T-cell (primary cell): Measurements from ENCODE around the gene CYP2A6. TPM values are rescaled to one million over a fixed set of nuclear protein-coding genes. Genes with fewer than 3 reads are reported as not detected.
A peak's percentile ranks its signal among the peaks of the same experiment; 100 is the strongest.
"Not testable (repeated sequence)": the region's sequence is repeated elsewhere in the genome, so short reads cannot be mapped to it uniquely, and the experiment has no call there.

Experiments used
- ATAC-seq, 4 experiments: fragments of 200-7000 bp in 3 of 4; fragments of 150-1000 bp in 1 of 4; cut with Tn5 transposase; replicated peaks in 1 of 4; 1 replicate in 3 of 4; 2 replicates in 1 of 4; pipeline ENCODE4 v1.10.0; 2021; ENCODE audit warnings: moderate library complexity in 3 of 4, mild to moderate bottlenecking in 2 of 4, moderate number of reproducible peaks in 1 of 4
- CTCF ChIA-PET, 2 donors: fragments of 300-600 bp; sonication (Branson Sonifier 250); formaldehyde crosslinking; loops; one replicate each; lab custom pipeline; 2022; ENCODE audit warnings: antibody characterized with exemption in 2 of 2; lab: Charles Lee
- POLR2A ChIA-PET, 2 donors: fragments of 300-600 bp; sonication (Branson Sonifier 250); formaldehyde crosslinking; loops; one replicate each; lab custom pipeline; 2022; ENCODE audit warnings: antibody characterized with exemption in 2 of 2; lab: Charles Lee
- DNase-seq, 35 experiments: peaks; one replicate each; pipeline versions ENCODE4 v3.0.0 to v3.0.0-alpha.2; 2013 to 2023
- H3K27ac ChIP-seq: one replicate; pipeline ENCODE4 v1.5.1; 2013; ENCODE audit warnings: low read length
- H3K27me3 ChIP-seq, 2 experiments: replicated peaks in 1 of 2; 1 replicate in 1 of 2; 2 replicates in 1 of 2; pipeline versions ENCODE4 v1.6.1 to v1.7.0; 2013; ENCODE audit warnings: low read length in 1 of 2, mixed read lengths in 1 of 2; ENCODE audit not compliant: control insufficient read depth in 2 of 2, insufficient read depth in 2 of 2; ENCODE audit errors: extremely low read depth in 1 of 2
- H3K36me3 ChIP-seq, 2 donors: 1 replicate in 1 of 2; 2 replicates in 1 of 2; pipeline versions ENCODE4 v1.6.1 to v1.7.0; 2013; ENCODE audit warnings: low read length in 1 of 2; ENCODE audit not compliant: control insufficient read depth in 2 of 2, insufficient read depth in 1 of 2; ENCODE audit errors: extremely low read depth in 1 of 2
- H3K4me1 ChIP-seq, 2 experiments: 1 replicate in 1 of 2; 2 replicates in 1 of 2; pipeline versions ENCODE4 v1.6.1 to v1.7.0; 2013; ENCODE audit warnings: low read length in 2 of 2, mixed read lengths in 1 of 2; ENCODE audit not compliant: insufficient read depth in 2 of 2, control insufficient read depth in 1 of 2; ENCODE audit errors: extremely low read depth in 1 of 2
- H3K4me3 ChIP-seq, 2 donors: 1 replicate in 1 of 2; 2 replicates in 1 of 2; pipeline versions ENCODE4 v1.5.1 to v1.7.0; 2013; ENCODE audit warnings: mild to moderate bottlenecking in 2 of 2, low read length in 1 of 2, moderate library complexity in 1 of 2; ENCODE audit not compliant: control insufficient read depth in 1 of 2; ENCODE audit errors: extremely low read depth in 1 of 2
- H3K9me3 ChIP-seq: 2 replicates; pipeline ENCODE4 v1.7.0; 2013
- H3K27ac Mint-ChIP-seq, 2 donors: one replicate each; pipeline ENCODE4 v1.8.0; 2020 to 2021; ENCODE audit warnings: mild to moderate bottlenecking in 2 of 2, mixed read lengths in 2 of 2
- H3K27me3 Mint-ChIP-seq, 2 donors: one replicate each; pipeline ENCODE4 v1.8.0; 2021 to 2022; ENCODE audit warnings: mixed read lengths in 2 of 2
- H3K36me3 Mint-ChIP-seq: one replicate; pipeline ENCODE4 v1.8.0; 2021; ENCODE audit warnings: mixed read lengths
- H3K4me1 Mint-ChIP-seq, 3 donors: one replicate each; pipeline ENCODE4 v1.8.0; 2020 to 2022; ENCODE audit warnings: mixed read lengths in 3 of 3, mild to moderate bottlenecking in 1 of 3
- H3K4me3 Mint-ChIP-seq, 3 donors: one replicate each; pipeline ENCODE4 v1.8.0; 2020 to 2022; ENCODE audit warnings: mild to moderate bottlenecking in 3 of 3, mixed read lengths in 3 of 3, moderate library complexity in 3 of 3
- H3K9me3 Mint-ChIP-seq, 3 donors: one replicate each; pipeline ENCODE4 v1.8.0; 2020 to 2022; ENCODE audit warnings: mixed read lengths in 3 of 3
- WGBS: methylation state at CpG from one replicate; pipeline ENCODE4 v1.1.5; 2013; ENCODE audit warnings: missing lambda C conversion rate; ENCODE audit not compliant: insufficient coverage; 5-methylcytosine and 5-hydroxymethylcytosine counted together
- total RNA-seq, 35 experiments: library from RNA in 6 of 35; stranded (reverse) in 6 of 35; fragments of 120-200 nt in 1 of 35; gene quantifications; one replicate each; pipeline versions ENCODE4 v1.2.1 to v1.2.4 and lab custom pipeline; 2013 to 2026

Gene CYP2A6
- total RNA-seq, 5 donors from 2014 or later (not counting 1 experiment from before 2014, with no cell fraction given), result 0.59 to 1.1 (median 0.66) TPM; not detected in 2

DNA sequence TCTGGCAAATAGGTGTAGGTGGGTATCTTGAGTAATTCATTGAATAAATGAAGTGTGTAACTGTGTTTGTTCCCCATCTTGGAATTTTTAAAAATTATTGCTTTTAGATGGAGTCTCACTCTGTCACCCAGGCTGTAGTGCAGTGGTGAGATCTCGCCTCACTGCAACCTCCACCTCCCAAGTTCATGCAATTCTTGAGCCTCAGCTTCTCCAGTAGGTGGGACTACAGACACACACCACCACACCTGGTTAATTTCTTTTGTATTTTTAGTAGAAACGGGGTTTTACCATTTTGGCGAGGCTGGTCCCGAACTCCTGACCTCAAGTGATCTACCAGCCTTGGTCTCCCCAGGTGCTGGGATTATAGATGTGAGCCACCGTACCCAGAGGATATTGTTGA is 7.9 kb upstream of the CYP2A6 start:
- no peak overlapping the region for H3K4me3 Mint-ChIP-seq
- H3K4me1 ChIP-seq, result no peaks in the 10 kb centered on the region
- no peak overlapping the region for H3K27ac ChIP-seq
- no peaks in the 10 kb centered on the region for H3K36me3 Mint-ChIP-seq
- ChIA-PET POLR2A (no interaction called here), CTCF (no interaction called here)
- no peaks in the 10 kb centered on the region for H3K36me3 ChIP-seq
- DNase-seq, result no peak
- no peaks in the 10 kb centered on the region for H3K9me3 Mint-ChIP-seq
- WGBS, result 100% methylated on average over 2 of the region's 5 CpGs
- H3K9me3 ChIP-seq, result no peaks in the 10 kb centered on the region
- peaks cover 0 to 4% of the 10 kb centered on the region in 2 experiments for H3K27me3 ChIP-seq
- H3K4me3 ChIP-seq, result no peak overlapping the region
- H3K27ac Mint-ChIP-seq, result no peak overlapping the region
- ATAC-seq, result no peak
- peaks cover 2 to 3% of the 10 kb centered on the region in 2 donors for H3K27me3 Mint-ChIP-seq
- H3K4me1 Mint-ChIP-seq, result no peaks in the 10 kb centered on the region

DNA sequence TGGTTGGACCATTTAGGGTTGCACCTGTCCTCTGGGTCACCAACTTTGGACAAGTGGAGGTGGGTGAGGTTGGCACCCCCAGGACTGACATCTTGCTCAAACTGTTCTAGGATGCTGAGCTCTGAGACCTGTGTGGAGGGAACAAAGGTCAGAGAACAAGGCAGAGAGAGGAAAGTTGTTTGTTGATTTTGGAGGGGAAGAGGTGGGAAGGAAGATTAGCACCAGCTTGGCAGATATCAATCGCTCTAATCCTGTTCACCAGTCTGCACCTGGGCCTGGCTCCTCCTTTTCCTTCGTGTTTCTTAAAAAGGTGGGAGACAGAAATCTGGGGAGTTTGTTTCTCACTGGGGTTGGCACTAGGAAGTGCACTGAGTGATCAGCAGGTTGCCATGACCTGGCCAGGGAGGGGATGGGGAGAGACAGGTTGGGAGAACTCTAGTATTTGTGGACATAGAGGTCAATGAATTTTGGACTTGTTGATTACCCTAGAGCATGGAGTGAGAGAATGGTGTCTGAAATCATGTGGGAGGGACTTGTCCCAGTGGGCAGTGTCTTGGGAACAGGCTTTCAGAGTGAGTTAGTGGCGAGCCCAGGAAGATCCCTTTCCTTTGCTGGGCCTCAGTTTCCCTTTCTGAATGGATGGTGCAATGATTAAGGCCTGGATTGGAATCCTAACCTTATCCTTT is 2.4 kb upstream of the CYP2A6 start:
- 90% methylated on average over 2 of the region's 3 CpGs for WGBS

DNA sequence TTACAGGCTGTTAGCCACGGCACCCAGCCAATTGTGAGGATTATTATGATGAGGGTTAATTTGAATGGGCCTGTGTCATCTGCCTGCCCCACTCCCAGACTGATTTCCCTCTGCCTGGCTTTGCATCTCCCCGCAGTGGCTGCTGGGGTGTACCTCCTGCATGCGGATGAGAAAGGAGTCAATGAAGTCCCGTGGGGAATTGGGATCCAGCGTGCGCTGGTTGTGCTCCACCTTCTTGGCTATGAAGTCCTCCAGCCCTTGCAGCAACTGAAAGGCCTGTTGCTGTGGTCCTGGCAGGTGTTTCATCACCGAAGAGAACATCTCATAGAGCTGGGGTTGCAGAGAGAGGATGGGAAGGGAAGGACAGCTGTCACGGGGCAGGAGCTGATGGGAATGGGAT is 3.5 kb downstream of the CYP2A6 start:
- Histone ChIP-seq H3K27me3 (peaks cover 0 to 29% of the 10 kb centered on the region in 2 experiments), H3K4me1 (peaks cover 0 to 24% of the 10 kb centered on the region in 2 experiments)
- POLR2A ChIA-PET, H3K27ac Mint-ChIP-seq, H3K4me3 ChIP-seq, H3K36me3 Mint-ChIP-seq, H3K9me3 Mint-ChIP-seq, DNase-seq, H3K36me3 ChIP-seq, ATAC-seq, CTCF ChIA-PET, H3K9me3 ChIP-seq, H3K27ac ChIP-seq: not testable (repeated sequence)
- Mint-ChIP-seq H3K4me3 (peak overlapping the region in 1 of 3 donors; percentile 57), H3K4me1 (peaks cover 42 to 48% (median 43%) of the 10 kb centered on the region in 3 donors), H3K27me3 (peaks cover 23 to 32% of the 10 kb centered on the region in 2 donors)
- WGBS, result 89% methylated on average over 5 of the region's 8 CpGs

More for the DNA sequence above, 2.4 kb upstream of the CYP2A6 start:
- POLR2A ChIA-PET, H3K27ac ChIP-seq, H3K36me3 ChIP-seq, H3K27ac Mint-ChIP-seq, ATAC-seq, H3K4me3 ChIP-seq, H3K9me3 ChIP-seq, CTCF ChIA-PET, H3K4me1 ChIP-seq, DNase-seq, H3K9me3 Mint-ChIP-seq, H3K36me3 Mint-ChIP-seq, H3K4me3 Mint-ChIP-seq: not testable (repeated sequence)
- Mint-ChIP-seq H3K4me1 (peaks cover 16 to 18% (median 16%) of the 10 kb centered on the region in 3 donors), H3K27me3 (peaks cover 19 to 23% of the 10 kb centered on the region in 2 donors)
- H3K27me3 ChIP-seq, result peaks cover 0 to 29% of the 10 kb centered on the region in 2 experiments

DNA sequence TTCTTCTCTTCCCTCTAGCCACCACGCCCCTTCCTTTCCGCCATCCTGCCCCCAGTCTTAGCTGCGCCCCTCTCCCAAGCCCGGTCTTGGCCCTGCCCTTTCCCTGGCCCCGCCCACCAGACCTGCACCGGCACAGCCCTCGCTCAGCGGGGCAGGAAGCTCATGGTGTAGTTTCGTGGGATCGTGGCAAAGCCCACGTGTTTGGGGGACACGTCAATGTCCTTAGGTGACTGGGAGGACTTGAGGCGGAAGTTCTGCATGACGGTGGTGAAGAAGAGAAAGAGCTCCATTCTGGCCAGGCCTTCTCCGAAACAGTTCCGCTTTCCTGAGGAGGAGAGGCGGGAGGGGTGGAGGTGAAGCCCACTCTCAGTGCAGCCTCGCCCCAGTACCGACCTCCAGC is 6.6 kb downstream of the CYP2A6 start:
- not testable (repeated sequence) for H3K9me3 Mint-ChIP-seq, H3K36me3 Mint-ChIP-seq, H3K36me3 ChIP-seq, H3K9me3 ChIP-seq, H3K27me3 ChIP-seq
- peak overlapping the region; percentile 66 to 78 (median 75) for H3K4me3 Mint-ChIP-seq
- POLR2A ChIA-PET, result interaction anchor here in 1 of 2 donors (0.6 kb wide), 2 partner anchors 37 to 226 kb away, joined by 3 read pairs; no protein-coding TSS in a partner anchor
- no CpG with 5 or more reads among the region's 19 CpGs for WGBS
- peaks cover 8 to 15% of the 10 kb centered on the region in 2 donors for H3K27me3 Mint-ChIP-seq
- DNase-seq, result peak; percentile 57 to 92 (median 78)
- Histone ChIP-seq H3K27ac (peak overlapping the region; percentile 74), H3K4me3 (peak overlapping the region in 1 of 2 donors; percentile 12), H3K4me1 (peaks cover 0 to 21% of the 10 kb centered on the region in 2 experiments)
- CTCF ChIA-PET, result interaction anchor here in 1 of 2 donors (0.8 kb wide), 1 partner anchor 127 kb away, joined by 3 read pairs; no protein-coding TSS in a partner anchor
- H3K27ac Mint-ChIP-seq, result peak overlapping the region; percentile 81 to 87
- ATAC-seq, result peak; percentile 90 to 94 (median 92)
- H3K4me1 Mint-ChIP-seq, result peaks cover 33 to 39% (median 34%) of the 10 kb centered on the region in 3 donors

DNA sequence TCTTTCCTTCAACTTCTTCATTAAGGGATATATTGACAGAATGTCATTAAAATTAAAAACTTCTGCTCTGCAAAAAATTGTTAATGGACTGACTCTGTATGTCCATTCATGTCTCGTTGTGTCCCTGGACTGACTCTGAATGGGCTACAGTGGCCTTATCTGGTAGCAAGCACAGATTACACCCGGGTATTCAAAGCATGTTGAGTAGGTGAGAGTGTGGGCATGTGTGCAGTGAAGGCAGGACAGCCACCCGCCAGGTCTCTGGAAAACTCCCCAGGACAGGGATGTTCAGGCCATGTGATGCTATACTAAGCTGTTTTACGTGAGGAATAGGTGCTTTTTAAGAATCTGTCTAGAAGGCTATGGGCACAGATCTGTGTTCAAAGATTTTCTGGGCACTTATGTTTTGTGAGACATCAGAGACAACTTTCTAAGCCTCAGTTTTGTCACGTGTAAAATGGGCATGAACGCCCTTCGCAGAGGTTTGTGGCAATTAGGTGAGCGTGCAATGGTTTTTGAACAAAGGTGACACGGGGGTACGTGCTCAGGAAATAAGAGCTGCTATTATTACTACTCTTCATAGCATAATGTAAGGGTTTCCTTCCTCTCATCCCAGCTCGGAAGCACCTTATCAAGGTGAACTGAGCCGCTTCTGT is 7.1 kb downstream of the CYP2A6 start:
- CTCF ChIA-PET, result interaction anchor here in 1 of 2 donors (0.6 to 0.8 kb wide), 2 partner anchors 127 to 420 kb away, joined by 3 to 4 read pairs; no protein-coding TSS in a partner anchor
- H3K4me1 ChIP-seq, result peaks cover 0 to 16% of the 10 kb centered on the region in 2 experiments
- Mint-ChIP-seq H3K27ac (peak overlapping the region; percentile 81 to 87), H3K27me3 (peaks cover 7 to 14% of the 10 kb centered on the region in 2 donors), H3K4me1 (peaks cover 29 to 35% (median 33%) of the 10 kb centered on the region in 3 donors), H3K4me3 (peak overlapping the region; percentile 66 to 78 (median 75))
- POLR2A ChIA-PET, result interaction anchor here (0.6 kb wide), 3 partner anchors 36 to 241 kb away, joined by 3 read pairs; no protein-coding TSS in a partner anchor
- peak overlapping the region in 1 of 2 donors; percentile 8 for H3K4me3 ChIP-seq
- H3K9me3 ChIP-seq, H3K9me3 Mint-ChIP-seq, H3K27me3 ChIP-seq, H3K36me3 ChIP-seq, ATAC-seq, H3K36me3 Mint-ChIP-seq: not testable (repeated sequence)
- 40% methylated on average over 2 of the region's 12 CpGs for WGBS
- peak overlapping the region; percentile 74 for H3K27ac ChIP-seq
- peak in 4 of 35 experiments; percentile 6 to 69 (median 23) for DNase-seq

DNA sequence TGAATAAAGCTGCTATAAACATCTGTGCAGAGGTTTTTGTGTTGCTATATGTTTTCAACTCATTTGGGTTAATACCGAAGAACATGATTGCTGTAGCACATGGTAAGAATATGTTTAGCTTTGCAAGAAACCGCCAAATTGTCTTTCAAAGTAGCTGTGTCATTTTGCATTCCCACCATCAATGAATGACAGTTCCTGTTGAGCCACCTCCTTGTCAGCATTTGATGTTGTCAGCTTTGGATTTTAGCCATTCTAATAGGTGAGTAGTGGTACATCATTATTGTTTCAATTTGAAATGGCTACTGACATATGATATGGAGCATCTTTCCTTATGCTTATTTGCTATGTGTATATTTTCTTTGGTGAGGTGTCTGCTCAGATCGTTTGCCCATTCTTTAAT is 8.2 kb downstream of the CYP2A6 start:
- H3K27me3 Mint-ChIP-seq, H3K36me3 ChIP-seq, H3K27ac ChIP-seq, H3K9me3 ChIP-seq, H3K27me3 ChIP-seq, DNase-seq, ATAC-seq, H3K36me3 Mint-ChIP-seq, H3K4me3 Mint-ChIP-seq, POLR2A ChIA-PET, CTCF ChIA-PET, H3K9me3 Mint-ChIP-seq, H3K4me3 ChIP-seq: not testable (repeated sequence)
- H3K4me1 ChIP-seq, result peaks cover 0 to 16% of the 10 kb centered on the region in 2 experiments
- WGBS, result no CpG with 5 or more reads among the region's 3 CpGs
- Mint-ChIP-seq H3K27ac (peak overlapping the region in 1 of 2 donors; percentile 35), H3K4me1 (peaks cover 26 to 27% (median 27%) of the 10 kb centered on the region in 3 donors)
